OCI-LY7 (cell line): ENCODE results near the gene CNBD2. TPM values are rescaled to one million over a fixed set of nuclear protein-coding genes. Genes with fewer than 3 reads are reported as not detected.

Experiments
- BruUV-seq: library from RNA; stranded (reverse); fragments of 400-500 nt; replicated peaks from 2 replicates; lab custom pipeline; 2021; lab: Mats Ljungman, UMichigan
- CTCF ChIA-PET: fragments of 300-600 bp; sonication (Branson Sonifier 250); formaldehyde crosslinking; loops from one replicate; lab custom pipeline; 2022; ENCODE audit warnings: antibody characterized with exemption; ENCODE audit not compliant: unreplicated experiment; lab: Charles Lee
- POLR2A ChIA-PET: fragments of 300-600 bp; sonication (Branson Sonifier 250); formaldehyde crosslinking; loops from one replicate; lab custom pipeline; 2022; ENCODE audit warnings: antibody characterized with exemption; lab: Charles Lee
- DNase-seq: peaks from one replicate; pipeline ENCODE4 v3.0.0-alpha.2; 2015; ENCODE audit warnings: low spot score
- H2AFZ ChIP-seq: fragments of 200-600 bp; sonication (generic), shearing (Covaris generic); 2 replicates; pipeline ENCODE4 v1.6.1; 2014; ENCODE audit warnings: mild to moderate bottlenecking, antibody characterized with exemption, low read length, moderate library complexity
- H3K27ac ChIP-seq: fragments of 200-600 bp; sonication (generic); 2 replicates; pipeline ENCODE4 v1.5.1; 2014; ENCODE audit warnings: mixed run types, low read depth, mild to moderate bottlenecking, moderate library complexity, low read length, inconsistent platforms; ENCODE audit not compliant: poor library complexity, severe bottlenecking
- H3K36me3 ChIP-seq: fragments of 200-600 bp; sonication (generic); 2 replicates; pipeline ENCODE4 v1.6.1; 2014; ENCODE audit warnings: mild to moderate bottlenecking, antibody characterized with exemption, low read length, moderate library complexity, mixed read lengths; ENCODE audit not compliant: insufficient read depth
- H3K4me1 ChIP-seq: fragments of 200-600 bp; sonication (generic); 2 replicates; pipeline ENCODE4 v1.5.1; 2014; ENCODE audit warnings: mild to moderate bottlenecking, low read length; ENCODE audit not compliant: insufficient read depth, poor library complexity, severe bottlenecking
- H3K4me2 ChIP-seq: fragments of 200-600 bp; sonication (generic); 2 replicates; pipeline ENCODE4 v1.6.1; 2014; ENCODE audit warnings: mild to moderate bottlenecking, low read length
- H3K4me3 ChIP-seq: fragments of 200-600 bp; sonication (generic); 2 replicates; pipeline ENCODE4 v1.5.1; 2014; ENCODE audit warnings: mild to moderate bottlenecking, low read depth, low read length; ENCODE audit not compliant: poor library complexity, severe bottlenecking
- H3K79me2 ChIP-seq: fragments of 200-600 bp; sonication (generic); 2 replicates; pipeline ENCODE4 v1.6.1; 2016; ENCODE audit warnings: low read depth, mild to moderate bottlenecking, low read length, moderate library complexity, mixed read lengths; ENCODE audit not compliant: insufficient read depth
- H3K9me2 ChIP-seq: fragments of 200-600 bp; sonication (generic); 2 replicates; pipeline ENCODE4 v1.6.1; 2016; ENCODE audit warnings: mild to moderate bottlenecking, low read length, mixed read lengths; ENCODE audit not compliant: insufficient read depth
- H3K9me3 ChIP-seq: fragments of 200-600 bp; sonication (generic); 2 replicates; pipeline ENCODE4 v1.6.1; 2014; ENCODE audit warnings: mild to moderate bottlenecking, mixed run types, low read length, mixed read lengths
- H4K20me1 ChIP-seq: fragments of 200-600 bp; sonication (generic); 2 replicates; pipeline ENCODE4 v1.6.1; 2014; ENCODE audit warnings: mild to moderate bottlenecking, antibody characterized with exemption, low read length, moderate library complexity, mixed read lengths; ENCODE audit not compliant: insufficient read depth
- CTCF ChIP-seq: fragments of 200-600 bp; sonication (generic); conservative IDR thresholded peaks from 2 replicates; pipeline ENCODE4 v1.5.1; 2014; ENCODE audit warnings: mild to moderate bottlenecking, antibody characterized with exemption, low read length, moderate library complexity, mixed read lengths
- EZH2phosphoT487 ChIP-seq: fragments of 200-600 bp; sonication (generic); IDR thresholded peaks from 2 replicates; pipeline ENCODE4 v1.6.1; 2018; ENCODE audit warnings: low read depth, borderline replicate concordance, mild to moderate bottlenecking, mixed run types, antibody characterized with exemption, low read length, moderate library complexity, mixed read lengths
- intact Hi-C: fragments of 100-400 bp; cut with micrococcal nuclease; formaldehyde crosslinking; loops from one replicate; pipeline ENCODE4 v1.10.0; 2022; ENCODE audit not compliant: unreplicated experiment
- total RNA-seq, 2 experiments: library from RNA; depleted of rRNA in 1 of 2; stranded (reverse); fragments of >200 nt in 1 of 2; shearing (Covaris generic) in 1 of 2; gene quantifications; 2 replicates each; pipeline ENCODE4 v1.2.3, GENCODE V29; 2014 to 2022

CNBD2 gene
- total RNA-seq, 2 experiments from 2014 or later: 10.4 to 10.5 TPM

- Histone ChIP-seq H3K36me3 (no peaks in the 10 kb centered on the region), H3K27ac (no peak overlapping the region), H4K20me1 (no peaks in the 10 kb centered on the region), H3K4me1 (peaks cover 4% of the 10 kb centered on the region), H3K9me3 (no peaks in the 10 kb centered on the region), H3K79me2 (no peaks in the 10 kb centered on the region), H3K4me2 (no peak overlapping the region), H3K4me3 (no peak overlapping the region), H2AFZ (no peak overlapping the region), H3K9me2 (no peaks in the 10 kb centered on the region)
- BruUV-seq: no TSS peak
- intact Hi-C loops: no loop called here
- DNase-seq: no peak
- CTCF ChIA-PET: no interaction called here
- TF ChIP-seq EZH2phosphoT487: no peak
- POLR2A ChIA-PET: interaction anchor here (0.7 kb wide), 1 partner anchor 8 kb away, joined by 3 read pairs; no protein-coding TSS in a partner anchor
Observed at GRCh38 chr20:35972462-35972861, 4.1 kb downstream of the CNBD2 start.

GRCh38 chr20:35974256-35974655 is 5.9 kb downstream of the CNBD2 start:
- H3K36me3 ChIP-seq: no peaks in the 10 kb centered on the region
- H3K27ac ChIP-seq: no peak overlapping the region
- no peaks in the 10 kb centered on the region for H3K9me2 ChIP-seq
- POLR2A ChIA-PET: interaction anchor here (1.0 kb wide), 1 partner anchor 19 kb away, joined by 3 read pairs; no protein-coding TSS in a partner anchor
- H3K4me2 ChIP-seq: no peak overlapping the region
- no peaks in the 10 kb centered on the region for H3K9me3 ChIP-seq
- H3K4me1 ChIP-seq: peaks cover 18% of the 10 kb centered on the region
- no peak overlapping the region for H3K4me3 ChIP-seq
- CTCF ChIA-PET: no interaction called here
- no peaks in the 10 kb centered on the region for H3K79me2 ChIP-seq
- BruUV-seq: no TSS peak
- TF ChIP-seq CTCF (no peak), EZH2phosphoT487 (no peak)
- no peak for DNase-seq
- intact Hi-C loops: no loop called here
- H4K20me1 ChIP-seq: no peaks in the 10 kb centered on the region
- no peak overlapping the region for H2AFZ ChIP-seq

- peaks cover 18% of the 10 kb centered on the region for H3K4me1 ChIP-seq
- CTCF ChIA-PET: no interaction called here
- H3K36me3 ChIP-seq: no peaks in the 10 kb centered on the region
- H3K9me3 ChIP-seq: no peaks in the 10 kb centered on the region
- no peak for TF ChIP-seq CTCF
- TF ChIP-seq EZH2phosphoT487: no peak
- DNase-seq: no peak
- no TSS peak for BruUV-seq
- H3K4me3 ChIP-seq: no peak overlapping the region
- H2AFZ ChIP-seq: no peak overlapping the region
- no peaks in the 10 kb centered on the region for H3K79me2 ChIP-seq
- no peaks in the 10 kb centered on the region for H4K20me1 ChIP-seq
- POLR2A ChIA-PET: no interaction called here
- H3K4me2 ChIP-seq: no peak overlapping the region
- H3K9me2 ChIP-seq: no peaks in the 10 kb centered on the region
- no peak overlapping the region for H3K27ac ChIP-seq
- intact Hi-C loops: no loop called here
Observed at GRCh38 chr20:35975576-35976373, 7.4 kb downstream of the CNBD2 start.
